Glomerular endothelial cell (primary cell): Measurements from ENCODE around the gene FRMD4A. TPM values are rescaled to one million over a fixed set of nuclear protein-coding genes. Genes with fewer than 3 reads are reported as not detected.

ENCODE experiments used
- DNase-seq: peaks from one replicate; pipeline ENCODE4 v3.0.0-alpha.2; 2011; ENCODE audit warnings: low read depth, low spot score; ENCODE audit errors: extremely low read depth
- total RNA-seq: library from RNA; depleted of rRNA; stranded (reverse); fragments of >200 nt; gene quantifications from 2 replicates; pipeline ENCODE4 v1.2.3, GENCODE V29; 2015

The FRMD4A gene
- total RNA-seq, 1 donor from 2014 or later, result 162 TPM

GRCh38 chr10:14195433-14195832 is 135.3 kb downstream of the FRMD4A start:
- no peak for DNase-seq

GRCh38 chr10:14192746-14193145 is 138.0 kb downstream of the FRMD4A start:
- DNase-seq, result no peak

- no peak for DNase-seq
Measured at GRCh38 chr10:14191871-14192270, 138.9 kb downstream of the FRMD4A start.

GRCh38 chr10:14191407-14191806 is 139.3 kb downstream of the FRMD4A start:
- DNase-seq, result no peak

- DNase-seq, result no peak
Measured at GRCh38 chr10:14190702-14191101, 140.0 kb downstream of the FRMD4A start.

- no peak for DNase-seq
Measured at GRCh38 chr10:14186245-14186644, 144.5 kb downstream of the FRMD4A start.

- peak; percentile 27 for DNase-seq
Measured at GRCh38 chr10:14185316-14186045, 145.2 kb downstream of the FRMD4A start.

DNA sequence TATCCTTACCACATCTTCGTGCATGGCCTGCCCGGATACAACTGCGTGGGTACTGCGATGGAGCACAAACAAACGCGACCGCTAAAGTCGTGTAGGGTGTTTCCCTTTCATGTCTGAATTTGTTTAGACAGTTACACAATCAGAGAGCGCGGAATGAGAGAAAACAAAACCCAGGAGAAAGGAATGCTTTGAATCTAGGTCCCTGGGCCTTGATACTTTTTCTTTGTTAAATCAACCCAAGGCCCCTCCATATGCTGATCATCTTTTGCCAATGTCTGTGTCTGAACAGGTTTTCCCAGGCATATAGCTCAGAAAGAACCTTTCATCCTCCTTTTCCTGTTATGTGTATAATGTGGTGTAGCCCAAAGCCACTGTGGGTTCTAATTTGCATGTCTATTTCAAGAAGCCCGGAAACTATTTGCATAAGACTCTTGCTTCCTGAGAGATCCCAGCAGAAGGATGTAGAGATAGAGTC is 145.8 kb downstream of the FRMD4A start:
- peak; percentile 12 for DNase-seq

DNA sequence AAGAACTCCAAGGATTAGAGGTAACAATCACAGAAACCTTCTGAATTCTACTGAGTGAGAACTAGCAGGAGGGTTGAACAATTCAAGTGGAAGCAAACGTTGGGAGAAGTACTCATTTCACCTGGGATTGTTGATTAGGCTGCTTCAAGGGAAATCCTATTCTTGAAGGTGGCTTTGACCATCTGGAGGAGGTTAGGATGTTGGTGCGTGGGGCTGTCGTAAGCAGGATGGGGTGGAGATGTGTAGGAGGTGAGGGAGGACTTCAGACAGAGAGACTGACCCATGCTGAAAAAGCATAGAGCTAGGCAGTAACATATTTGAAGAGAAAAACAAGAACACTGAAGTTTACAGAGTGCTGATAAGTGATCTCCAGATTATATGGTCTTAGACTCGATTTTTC is 147.9 kb downstream of the FRMD4A start:
- DNase-seq, result no peak

GRCh38 chr10:14181567-14181936 is 149.2 kb downstream of the FRMD4A start:
- no peak for DNase-seq

DNA sequence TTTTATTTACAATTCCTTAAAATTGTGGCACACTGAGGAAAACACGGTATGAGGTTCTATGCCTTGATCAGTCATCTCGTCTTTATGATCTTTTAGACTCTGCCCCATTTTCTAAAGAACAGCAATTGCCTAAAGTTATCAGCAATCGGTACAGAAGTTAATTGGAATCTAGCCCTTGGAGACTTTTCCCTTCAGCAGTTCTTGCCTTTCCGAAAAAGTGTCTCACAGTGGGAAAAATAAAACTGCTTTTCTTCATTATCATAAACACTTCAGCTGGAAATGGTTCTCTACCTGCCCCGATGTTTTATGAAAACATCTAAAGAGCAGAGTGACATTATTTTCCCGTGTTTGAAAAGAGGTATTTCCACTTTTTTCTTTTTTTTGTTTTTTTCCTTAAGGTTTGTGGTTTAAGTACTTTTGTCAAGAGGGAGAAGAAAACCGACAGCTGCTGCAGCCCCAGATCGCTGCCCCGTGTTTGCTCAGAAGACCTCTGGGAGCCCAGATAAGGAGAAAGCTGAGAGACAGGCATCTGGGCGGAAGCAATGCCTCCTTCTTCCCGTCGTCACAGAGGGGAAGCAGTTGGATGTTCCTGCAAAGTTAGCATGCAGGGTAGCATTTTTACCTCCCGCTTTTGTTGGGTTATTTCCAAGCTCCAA is 149.7 kb downstream of the FRMD4A start:
- no peak for DNase-seq

DNA sequence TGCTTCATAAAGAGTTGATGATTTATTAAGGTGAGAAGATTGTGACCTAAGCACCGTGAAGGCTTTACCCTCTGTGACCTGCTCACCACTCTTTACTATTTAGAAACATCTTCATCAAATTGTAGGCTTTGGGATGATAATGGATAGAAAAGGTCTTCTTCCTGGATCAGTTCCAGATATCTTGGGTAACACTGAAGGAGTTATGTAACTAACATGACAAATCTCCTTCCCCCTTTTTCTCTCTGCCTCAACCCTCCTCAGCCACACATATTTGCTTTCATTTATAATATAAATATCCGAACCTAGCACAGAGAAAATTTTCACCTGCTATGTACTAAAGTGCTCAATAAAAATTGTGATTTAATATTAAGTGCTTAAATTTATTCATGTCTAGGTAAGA is 151.5 kb downstream of the FRMD4A start:
- DNase-seq, result no peak

- no peak for DNase-seq
Measured at GRCh38 chr10:14173706-14174594, 156.8 kb downstream of the FRMD4A start.

GRCh38 chr10:14173391-14173705 is 157.4 kb downstream of the FRMD4A start:
- DNase-seq, result no peak

- DNase-seq, result no peak
Measured at GRCh38 chr10:14172336-14172950, 158.3 kb downstream of the FRMD4A start.

DNA sequence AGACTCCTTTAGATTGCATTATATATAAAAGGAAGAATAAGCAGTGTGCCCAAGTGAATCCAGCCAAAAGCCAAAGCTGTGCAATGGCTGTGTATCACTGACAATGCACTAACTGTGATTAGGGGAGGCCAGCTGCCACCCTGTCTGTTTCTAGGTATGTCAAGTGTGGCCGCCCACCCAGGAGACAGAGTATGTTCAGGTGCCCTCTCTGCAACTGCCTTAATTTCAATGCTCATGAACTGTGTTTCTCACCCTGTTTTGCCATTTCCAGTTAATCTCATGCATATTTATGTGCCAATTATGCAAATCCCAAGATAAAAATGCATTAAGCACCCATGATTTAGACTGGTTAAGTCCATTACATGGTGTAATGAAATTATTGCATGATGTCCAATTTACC is 159.4 kb downstream of the FRMD4A start:
- no peak for DNase-seq

- DNase-seq, result no peak
Measured at GRCh38 chr10:14163377-14164086, 167.2 kb downstream of the FRMD4A start.

GRCh38 chr10:14162629-14163344 is 167.9 kb downstream of the FRMD4A start:
- DNase-seq, result no peak

- DNase-seq, result no peak
Measured at GRCh38 chr10:14162061-14162460, 168.7 kb downstream of the FRMD4A start.

DNA sequence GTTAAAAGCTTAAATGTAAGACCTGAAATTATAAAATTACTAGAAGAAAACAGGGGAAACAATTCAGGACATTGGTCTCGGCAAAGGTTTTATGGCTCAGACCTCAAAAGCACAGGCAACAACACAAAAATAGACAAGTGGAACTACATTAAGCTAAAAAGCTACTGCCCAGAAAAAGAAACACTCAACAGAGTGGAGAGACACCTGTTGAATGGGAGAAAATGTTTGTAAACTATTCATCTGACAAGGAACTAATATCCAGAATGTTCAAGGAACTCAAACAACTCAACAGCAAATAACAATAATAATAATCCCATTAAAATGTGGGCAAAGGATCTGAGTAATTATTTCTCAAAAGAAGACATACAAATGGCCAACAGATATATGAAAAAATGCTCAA is 170.4 kb downstream of the FRMD4A start:
- DNase-seq, result no peak
